Panc1 (cell line): Measurements from ENCODE around the gene RILPL1. TPM values are rescaled to one million over a fixed set of nuclear protein-coding genes. Genes with fewer than 3 reads are reported as not detected.
A peak's percentile ranks its signal among the peaks of the same experiment; 100 is the strongest.
"Not testable (repeated sequence)": the region's sequence is repeated elsewhere in the genome, so short reads cannot be mapped to it uniquely, and the experiment has no call there.

ENCODE experiments used
- ATAC-seq: fragments of 200-7000 bp; cut with Tn5 transposase; 2 replicates; pipeline ENCODE4 v1.9.1; 2020; ENCODE audit warnings: mild to moderate bottlenecking, moderate library complexity
- Bru-seq: library from RNA; stranded (reverse); fragments of 400-500 nt; gene quantifications from one replicate; lab custom pipeline; 2021; lab: Mats Ljungman, UMichigan
- BruChase-seq, 2 experiments: library from RNA; stranded (reverse); fragments of 400-500 nt; gene quantifications; one replicate each; lab custom pipeline; 2021; lab: Mats Ljungman, UMichigan
- BruUV-seq: library from RNA; stranded (reverse); fragments of 400-500 nt; replicated peaks from 2 replicates; lab custom pipeline; 2021; lab: Mats Ljungman, UMichigan
- CTCF ChIA-PET: fragments of 300-600 bp; sonication (Branson Sonifier 250); formaldehyde crosslinking; loops from one replicate; lab custom pipeline; 2022; ENCODE audit warnings: antibody characterized with exemption; lab: Charles Lee
- POLR2A ChIA-PET: fragments of 300-600 bp; sonication (Branson Sonifier 250); formaldehyde crosslinking; loops from one replicate; lab custom pipeline; 2022; ENCODE audit warnings: antibody characterized with exemption; lab: Charles Lee
- DNase-seq: peaks from one replicate; pipeline ENCODE4 v3.0.0-alpha.2; 2010; ENCODE audit warnings: low read depth, low spot score
- H3K27ac ChIP-seq: 2 replicates; pipeline ENCODE4 v1.5.1; 2011; ENCODE audit warnings: mild to moderate bottlenecking, low read length, inconsistent platforms
- H3K27me3 ChIP-seq: fragments of 200-500 bp; sonication (Bioruptor generic); 2 replicates; pipeline ENCODE4 v1.6.0; 2014; ENCODE audit warnings: low read length, inconsistent platforms; ENCODE audit not compliant: control insufficient read depth, insufficient read depth
- H3K36me3 ChIP-seq: fragments of 200-500 bp; sonication (Bioruptor generic); 2 replicates; pipeline ENCODE4 v1.5.1; 2014; ENCODE audit warnings: inconsistent platforms, mild to moderate bottlenecking, low read length, moderate library complexity; ENCODE audit not compliant: control insufficient read depth, insufficient read depth
- H3K4me1 ChIP-seq: 2 replicates; pipeline ENCODE4 v1.5.1; 2011; ENCODE audit warnings: inconsistent platforms, mild to moderate bottlenecking, low read length, moderate library complexity; ENCODE audit not compliant: control insufficient read depth, insufficient read depth
- H3K4me3 ChIP-seq, 2 experiments: 2 replicates each; pipeline ENCODE4 v1.5.1; 2011 to 2012; ENCODE audit warnings: low read depth in 2 of 2, low read length in 2 of 2, mild to moderate bottlenecking in 2 of 2, inconsistent platforms in 1 of 2, moderate library complexity in 1 of 2
- H3K9me3 ChIP-seq: fragments of 200-500 bp; sonication (Bioruptor generic); 2 replicates; pipeline ENCODE4 v1.5.1; 2014; ENCODE audit warnings: low read depth, mild to moderate bottlenecking, inconsistent platforms, low read length, moderate library complexity; ENCODE audit not compliant: control insufficient read depth, insufficient read depth
- CTCF ChIP-seq: fragments of 450-650 bp; IDR thresholded peaks from 2 replicates; pipeline ENCODE4 v1.5.1; 2017; ENCODE audit warnings: mild to moderate bottlenecking
- POLR2AphosphoS5 ChIP-seq: IDR thresholded peaks from 2 replicates; pipeline ENCODE4 v1.6.1; 2012; ENCODE audit warnings: mild to moderate bottlenecking, low read depth, low read length, moderate library complexity
- REST ChIP-seq, 2 experiments: IDR thresholded peaks; 2 replicates each; pipeline ENCODE4 v1.6.1; 2011 to 2012; ENCODE audit warnings: low read depth in 2 of 2, control low read depth in 1 of 2, low read length in 1 of 2, mild to moderate bottlenecking in 1 of 2, moderate library complexity in 1 of 2; ENCODE audit not compliant: insufficient read depth in 1 of 2
- SIN3A ChIP-seq: IDR thresholded peaks from 2 replicates; pipeline ENCODE4 v1.6.1; 2012; ENCODE audit warnings: low read depth, mild to moderate bottlenecking, low read length, moderate library complexity, borderline replicate concordance; ENCODE audit not compliant: insufficient read depth
- TCF7L2 ChIP-seq: IDR thresholded peaks from 2 replicates; pipeline ENCODE4 v1.6.1; 2011; ENCODE audit warnings: mild to moderate bottlenecking, low read depth, low read length, inconsistent platforms
- in situ Hi-C: cut with HindIII; loops from 2 replicates; pipeline ENCODE4 v1.10.0; 2016; ENCODE audit warnings: low sequenced_read_pairs, low pct_unique_long_range_greater_than_20kb
- intact Hi-C: fragments of 100-400 bp; cut with micrococcal nuclease; formaldehyde crosslinking; loops from one replicate; pipeline ENCODE4 v1.10.0; 2022; ENCODE audit not compliant: unreplicated experiment
- long read RNA-seq: library from polyadenylated mRNA; unstranded; transcript quantifications from one replicate; pipeline ENCODE4 v2.0.0, GENCODE V29; 2021; ENCODE audit not compliant: unreplicated experiment
- polyA plus RNA-seq: library from polyadenylated mRNA; unstranded; fragments of >200 nt; gene quantifications from one replicate; pipeline ENCODE4 v1.2.1, GENCODE V29; 2012; ENCODE audit warnings: missing spikeins; ENCODE audit not compliant: insufficient read length
- total RNA-seq: library from RNA; stranded (reverse); gene quantifications from one replicate; pipeline ENCODE4 v1.2.1, GENCODE V29; 2021; ENCODE audit not compliant: unreplicated experiment

Gene RILPL1
- total RNA-seq: 16.2 TPM
- polyA plus RNA-seq: 26.0 TPM
- percentile 67 among the genes with signal in this experiment for Bru-seq, nascent RNA
- percentile 75 among the genes with signal in this experiment for BruChase-seq, experiment 1, labeled RNA remaining after a 2-hour chase
- BruChase-seq, experiment 2, labeled RNA remaining after a 6-hour chase: percentile 78 among the genes with signal in this experiment
- long read RNA-seq, transcript RILPL1-204 (1 exons, 3,894 nt): minor isoform, 5 of 62 reads
- long read RNA-seq, transcript RILPL1-202 (7 exons, 3,932 nt): major isoform, 25 of 62 reads
- long read RNA-seq, partial matches to known transcripts: 17 of 62 reads
- long read RNA-seq, other reads (novel, unspliced or antisense): 15 of 62 reads

- H3K36me3 ChIP-seq: no peaks in the 10 kb centered on the region; the same call in none of the 2 replicates
- BruUV-seq: no TSS peak
- H3K4me3 ChIP-seq: peak within 1 kb of the TSS; percentile 72
- peak within 1 kb of the TSS; percentile 84 for H3K27ac ChIP-seq
- intact Hi-C loops: no loop called here
- TF ChIP-seq REST (IDR thresholded peaks at IDR 0.05; ENCODE audit: insufficient read depth in 1 of 2, low read depth in 2 of 2, low read length in 1 of 2): no peak
- TF ChIP-seq POLR2AphosphoS5: peak; percentile 46; the same call in 1 of the 2 replicates
- peak; percentile 80; the same call in 1 of the 2 replicates for TF ChIP-seq CTCF
- CTCF ChIA-PET: no interaction called here
- in situ Hi-C loops: no loop called here
- POLR2A ChIA-PET: no interaction called here
- no peaks in the 10 kb centered on the region for H3K27me3 ChIP-seq
- DNase-seq (no peak), ATAC-seq (peak; percentile 85)
- peaks cover 18% of the 10 kb centered on the region for H3K4me1 ChIP-seq
- no peaks in the 10 kb centered on the region for H3K9me3 ChIP-seq
These were observed at the start of gene RILPL1 for GRCh38 chr12:123533672-123534643. TSS of gene RILPL1 (minus strand) at chr12:123533719. CDS start at chr12:123533482, 237 bp downstream.

- in situ Hi-C loops: no loop called here
- no peak for TF ChIP-seq TCF7L2
- no peak for TF ChIP-seq CTCF
- no peak for TF ChIP-seq POLR2AphosphoS5
- TF ChIP-seq SIN3A: no peak
- TF ChIP-seq REST (IDR thresholded peaks at IDR 0.05; ENCODE audit: insufficient read depth in 1 of 2, low read depth in 2 of 2, low read length in 1 of 2): no peak
- ChIA-PET CTCF (no interaction called here), POLR2A (interaction anchor here (0.7 kb wide), 1 partner anchor 17 kb away, joined by 3 read pairs; no protein-coding TSS in a partner anchor)
- no peak overlapping the region for H3K27ac ChIP-seq
- DNase-seq (no peak), ATAC-seq (no peak)
- intact Hi-C loops: loop anchor here (5.0 kb wide), 1 partner anchor 43 kb away; no protein-coding TSS in a partner anchor
- no peak overlapping the region for H3K4me3 ChIP-seq
- H3K9me3 ChIP-seq: no peaks in the 10 kb centered on the region
- no TSS peak for BruUV-seq
- H3K36me3 ChIP-seq: peaks cover 3% of the 10 kb centered on the region; the same call in 1 of the 2 replicates
- peaks cover 6% of the 10 kb centered on the region for H3K4me1 ChIP-seq
- H3K27me3 ChIP-seq: no peaks in the 10 kb centered on the region
These were observed 47.3 kb upstream of the RILPL1 start for GRCh38 chr12:123580772-123581171.

- H3K4me3 ChIP-seq, H3K9me3 ChIP-seq, intact Hi-C loops, CTCF ChIA-PET, H3K27me3 ChIP-seq, H3K4me1 ChIP-seq, in situ Hi-C loops, BruUV-seq, H3K27ac ChIP-seq, ATAC-seq, DNase-seq, H3K36me3 ChIP-seq: not testable (repeated sequence)
- POLR2A ChIA-PET: interaction anchor here (0.6 kb wide), 1 partner anchor 217 kb away, joined by 15 read pairs; no protein-coding TSS in a partner anchor
These were observed 45.3 kb upstream of the RILPL1 start for GRCh38 chr12:123578829-123579228.
